ENCODE results near the gene EDRF1. TPM values are rescaled to one million over a fixed set of nuclear protein-coding genes. Genes with fewer than 3 reads are reported as not detected.

The EDRF1 gene
- total and polyA plus RNA-seq, 2 of the 13 experiments (the other 11 are each of a cell fraction or from before 2014, with no cell fraction given), result 16.9 to 26.7 TPM

GRCh38 chr10:125756853-125757487 is 37.5 kb downstream of the EDRF1 start:
- Histone ChIP-seq H3K79me2 (ENCODE audit: insufficient read depth, low read length) (peaks cover 2% of the 10 kb centered on the region), H3K27me3 (ENCODE audit: control insufficient read depth in 1 of 2, insufficient read depth in 2 of 2, low read length in 2 of 2) (no peaks in the 10 kb centered on the region), H3K36me3 (replicated peaks in 1 of 2; ENCODE audit: control insufficient read depth in 1 of 2, insufficient read depth in 2 of 2, low read length in 2 of 2) (peaks cover 12 to 69% of the 10 kb centered on the region in 2 experiments), H4K20me1 (ENCODE audit: insufficient read depth, low read length) (no peaks in the 10 kb centered on the region), H3K27ac (ENCODE audit: extremely low read length, insufficient read depth, low read length) (no peak overlapping the region), H3K4me3 (replicated peaks in 1 of 3; ENCODE audit: insufficient read depth in 1 of 3, low read depth in 2 of 3, low read length in 3 of 3) (no peak overlapping the region), H2AFZ (ENCODE audit: low read length) (no peak overlapping the region), H3K4me2 (ENCODE audit: low read depth, low read length) (no peak overlapping the region), H3K9ac (ENCODE audit: insufficient read depth, low read depth, low read length) (no peak overlapping the region), H3K4me1 (ENCODE audit: insufficient read depth, low read length) (no peaks in the 10 kb centered on the region), H3K9me3 (ENCODE audit: low read length) (no peaks in the 10 kb centered on the region)
- in situ Hi-C loops (cut with HindIII; ENCODE audit: extremely low pct_ligation_motif_present, low pct_unique_long_range_greater_than_20kb) (no loop called here), intact Hi-C loops (cut with micrococcal nuclease; ENCODE audit: unreplicated experiment) (no loop called here)
- 98% methylated on average over 5 of the region's 5 CpGs for WGBS (ENCODE audit: low lambda C conversion rate)
- FAIRE-seq (no peak), ATAC-seq (no peak), DNase-seq (ENCODE audit: low spot score) (no peak)
- ChIA-PET CTCF (ENCODE audit: low intra/inter-chr PET ratio, low total read pairs) (no interaction called here), POLR2A (no interaction called here)
- BruUV-seq (replicated peaks), result no TSS peak
- TF ChIP-seq NR2F2 (IDR thresholded peaks at IDR 0.05; ENCODE audit: borderline replicate concordance, low read depth), result no peak
- no peak for TF ChIP-seq ZFX (CRISPR knock-in tag; IDR thresholded peaks at IDR 0.05; ENCODE audit: low read depth)
- TF ChIP-seq GTF2F1 (IDR thresholded peaks at IDR 0.05; ENCODE audit: low read length), result no peak
- no peak for TF ChIP-seq ZNF879 (CRISPR knock-in tag; IDR thresholded peaks at IDR 0.05)
- TF ChIP-seq SMARCC2 (IDR thresholded peaks at IDR 0.05), result no peak

GRCh38 chr10:125757742-125758141 is 38.2 kb downstream of the EDRF1 start:
- FAIRE-seq (no peak), DNase-seq (ENCODE audit: low spot score) (no peak), ATAC-seq (no peak)
- peaks cover 14 to 69% of the 10 kb centered on the region in 2 experiments for H3K36me3 ChIP-seq (replicated peaks in 1 of 2; ENCODE audit: control insufficient read depth in 1 of 2, insufficient read depth in 2 of 2, low read length in 2 of 2)
- CTCF ChIA-PET (ENCODE audit: low intra/inter-chr PET ratio, low total read pairs), result no interaction called here
- H3K27me3 ChIP-seq (ENCODE audit: control insufficient read depth in 1 of 2, insufficient read depth in 2 of 2, low read length in 2 of 2), result no peaks in the 10 kb centered on the region
- H3K9me3 ChIP-seq (ENCODE audit: low read length), result no peaks in the 10 kb centered on the region
- POLR2A ChIA-PET, result no interaction called here
- H3K4me1 ChIP-seq (ENCODE audit: insufficient read depth, low read length), result no peaks in the 10 kb centered on the region
- H3K9ac ChIP-seq (ENCODE audit: insufficient read depth, low read depth, low read length), result no peak overlapping the region
- H3K4me3 ChIP-seq (replicated peaks in 1 of 3; ENCODE audit: insufficient read depth in 1 of 3, low read depth in 2 of 3, low read length in 3 of 3), result no peak overlapping the region
- no peak overlapping the region for H3K27ac ChIP-seq (ENCODE audit: extremely low read length, insufficient read depth, low read length)
- no peaks in the 10 kb centered on the region for H4K20me1 ChIP-seq (ENCODE audit: insufficient read depth, low read length)
- no TSS peak for BruUV-seq (replicated peaks)
- peaks cover 2% of the 10 kb centered on the region for H3K79me2 ChIP-seq (ENCODE audit: insufficient read depth, low read length)
- no peak overlapping the region for H2AFZ ChIP-seq (ENCODE audit: low read length)
- in situ Hi-C loops (cut with HindIII; ENCODE audit: extremely low pct_ligation_motif_present, low pct_unique_long_range_greater_than_20kb), result no loop called here
- intact Hi-C loops (cut with micrococcal nuclease; ENCODE audit: unreplicated experiment), result no loop called here
- no peak overlapping the region for H3K4me2 ChIP-seq (ENCODE audit: low read depth, low read length)
- 95% methylated on average over 4 of the region's 4 CpGs for WGBS (ENCODE audit: low lambda C conversion rate)
- TF ChIP-seq YEATS2 (CRISPR knock-in tag; IDR thresholded peaks at IDR 0.05; ENCODE audit: borderline replicate concordance) (no peak), ZNF720 (CRISPR knock-in tag; IDR thresholded peaks at IDR 0.05) (no peak), ETV5 (CRISPR knock-in tag; IDR thresholded peaks at IDR 0.05; ENCODE audit: borderline replicate concordance) (no peak), ZBTB25 (CRISPR knock-in tag; IDR thresholded peaks at IDR 0.05) (no peak), CREB3 (CRISPR knock-in tag; IDR thresholded peaks at IDR 0.05) (no peak), HDAC6 (IDR thresholded peaks at IDR 0.05; ENCODE audit: low read depth, low read length) (no peak), MYC (CRISPR knock-in tag; IDR thresholded peaks at IDR 0.05; ENCODE audit: borderline replicate concordance) (no peak), ZNF468 (CRISPR knock-in tag; IDR thresholded peaks at IDR 0.05) (no peak), BCL3 (CRISPR knock-in tag; IDR thresholded peaks at IDR 0.05) (no peak), ZNF652 (CRISPR knock-in tag; IDR thresholded peaks at IDR 0.05; ENCODE audit: borderline replicate concordance, low read depth) (no peak), ZNF580 (CRISPR knock-in tag; IDR thresholded peaks at IDR 0.05; ENCODE audit: borderline replicate concordance, low read depth) (no peak), NFE2L2 (IDR thresholded peaks at IDR 0.05; ENCODE audit: low read length) (no peak), NCOA2 (CRISPR knock-in tag; IDR thresholded peaks at IDR 0.05) (no peak)

Data from HepG2 (cell line).